Activated naive CD4-positive, alpha-beta T cell treated with anti-CD3 and anti-CD28 coated beads for 36 hours (primary cell): Measurements from ENCODE around the gene GALK1. TPM values are rescaled to one million over a fixed set of nuclear protein-coding genes. Genes with fewer than 3 reads are reported as not detected.

ENCODE experiments used
- CTCF ChIA-PET: fragments of 350-600 bp; sonication (Branson Sonifier 250); formaldehyde crosslinking; loops from one replicate; lab custom pipeline; 2021; ENCODE audit warnings: antibody characterized with exemption; lab: Charles Lee
- DNase-seq: peaks from one replicate; pipeline ENCODE4 v3.0.0-alpha.2; 2020
- H3K27ac Mint-ChIP-seq: one replicate; pipeline ENCODE4 v1.8.0; 2021; ENCODE audit warnings: mild to moderate bottlenecking, mixed read lengths
- H3K27me3 Mint-ChIP-seq: one replicate; pipeline ENCODE4 v1.8.0; 2021; ENCODE audit warnings: low read depth, mixed read lengths
- H3K36me3 Mint-ChIP-seq: one replicate; pipeline ENCODE4 v1.8.0; 2021; ENCODE audit warnings: low read depth, mixed read lengths
- H3K4me1 Mint-ChIP-seq: one replicate; pipeline ENCODE4 v1.8.0; 2021; ENCODE audit warnings: low read depth, mixed read lengths
- H3K4me3 Mint-ChIP-seq: one replicate; pipeline ENCODE4 v1.8.0; 2021; ENCODE audit warnings: mild to moderate bottlenecking, moderate library complexity, mixed read lengths
- H3K9me3 Mint-ChIP-seq: one replicate; pipeline ENCODE4 v1.8.0; 2021; ENCODE audit warnings: mixed read lengths
- intact Hi-C: fragments of 100-400 bp; cut with micrococcal nuclease; formaldehyde crosslinking; loops from one replicate; pipeline ENCODE4 v1.15.1; 2023
- total RNA-seq, 2 experiments: library from RNA; stranded (reverse); gene quantifications; one replicate each; pipeline ENCODE4 v1.2.3, GENCODE V29; 2021

Gene GALK1
- total RNA-seq, 2 experiments from 2014 or later = 48.7 to 50.2 TPM

- intact Hi-C loops = loop anchor here (10.0 kb wide), 1 partner anchor 245 kb away; the partner anchor contains the start of gene CDK3
- CTCF ChIA-PET = interaction anchor here (0.6 to 3.3 kb wide), 2 partner anchors 10 to 15 kb away, joined by 3 to 20 read pairs; no protein-coding TSS in a partner anchor
Measured at GRCh38 chr17:75759457-75759856, 5.5 kb downstream of the GALK1 start.

GRCh38 chr17:75758131-75758905 lies 6.7 kb downstream of the GALK1 start:
- CTCF ChIA-PET = interaction anchor here (3.3 kb wide), 1 partner anchor 9 kb away, joined by 20 read pairs; no protein-coding TSS in a partner anchor
- DNase-seq = no peak
- no peak overlapping the region for H3K4me3 Mint-ChIP-seq
- no peaks in the 10 kb centered on the region for H3K27me3 Mint-ChIP-seq
- H3K4me1 Mint-ChIP-seq = peaks cover 12% of the 10 kb centered on the region
- intact Hi-C loops = loop anchor here (10.0 kb wide), 1 partner anchor 246 kb away; the partner anchor contains the start of gene CDK3
- no peaks in the 10 kb centered on the region for H3K9me3 Mint-ChIP-seq
- H3K27ac Mint-ChIP-seq = no peak overlapping the region
- peaks cover 5% of the 10 kb centered on the region for H3K36me3 Mint-ChIP-seq

More at GRCh38 chr17:75759457-75759856, 5.5 kb downstream of the GALK1 start:
- no peaks in the 10 kb centered on the region for H3K27me3 Mint-ChIP-seq
- no peaks in the 10 kb centered on the region for H3K9me3 Mint-ChIP-seq
- H3K4me1 Mint-ChIP-seq = peaks cover 15% of the 10 kb centered on the region
- no peak overlapping the region for H3K27ac Mint-ChIP-seq
- no peak overlapping the region for H3K4me3 Mint-ChIP-seq
- DNase-seq = no peak
- peaks cover 5% of the 10 kb centered on the region for H3K36me3 Mint-ChIP-seq

- intact Hi-C loops = loop anchor here (10.0 kb wide), 1 partner anchor 248 kb away; the partner anchor contains the start of gene CDK3
- CTCF ChIA-PET = interaction anchor here (3.3 kb wide), 1 partner anchor 8 kb away, joined by 20 read pairs; no protein-coding TSS in a partner anchor
- Mint-ChIP-seq H3K4me1 (peaks cover 7% of the 10 kb centered on the region), H3K9me3 (no peaks in the 10 kb centered on the region), H3K36me3 (peaks cover 1% of the 10 kb centered on the region), H3K27ac (no peak overlapping the region), H3K4me3 (no peak overlapping the region), H3K27me3 (no peaks in the 10 kb centered on the region)
- no peak for DNase-seq
Measured at GRCh38 chr17:75757086-75757681, 7.8 kb downstream of the GALK1 start.

- H3K27me3 Mint-ChIP-seq = no peaks in the 10 kb centered on the region
- peaks cover 1% of the 10 kb centered on the region for H3K36me3 Mint-ChIP-seq
- no peak overlapping the region for H3K4me3 Mint-ChIP-seq
- H3K9me3 Mint-ChIP-seq = no peaks in the 10 kb centered on the region
- CTCF ChIA-PET = interaction anchor here (0.8 to 1.5 kb wide), 3 partner anchors 8 to 105 kb away, joined by 3 to 4 read pairs (median 3); no protein-coding TSS in a partner anchor
- intact Hi-C loops = loop anchor here (10.0 kb wide), 1 partner anchor 248 kb away; the partner anchor contains the start of gene CDK3
- peaks cover 7% of the 10 kb centered on the region for H3K4me1 Mint-ChIP-seq
- H3K27ac Mint-ChIP-seq = no peak overlapping the region
- no peak for DNase-seq
Measured at GRCh38 chr17:75756451-75757085, 8.4 kb downstream of the GALK1 start.

- Mint-ChIP-seq H3K4me3 (no peak overlapping the region), H3K27me3 (no peaks in the 10 kb centered on the region), H3K36me3 (peaks cover 1% of the 10 kb centered on the region), H3K27ac (no peak overlapping the region), H3K4me1 (peaks cover 7% of the 10 kb centered on the region), H3K9me3 (no peaks in the 10 kb centered on the region)
- intact Hi-C loops = loop anchor here (10.0 kb wide), 1 partner anchor 249 kb away; the partner anchor contains the start of gene CDK3
- no peak for DNase-seq
- CTCF ChIA-PET = interaction anchor here (0.8 to 1.5 kb wide), 3 partner anchors 8 to 106 kb away, joined by 3 to 4 read pairs (median 3); no protein-coding TSS in a partner anchor
Measured at GRCh38 chr17:75755990-75756389, 9.0 kb downstream of the GALK1 start.

GRCh38 chr17:75755205-75755901 lies 9.6 kb downstream of the GALK1 start:
- Mint-ChIP-seq H3K4me3 (no peak overlapping the region), H3K27me3 (no peaks in the 10 kb centered on the region), H3K9me3 (no peaks in the 10 kb centered on the region), H3K36me3 (peaks cover 1% of the 10 kb centered on the region), H3K4me1 (peaks cover 7% of the 10 kb centered on the region), H3K27ac (no peak overlapping the region)
- CTCF ChIA-PET = interaction anchor here (0.6 to 1.5 kb wide), 3 partner anchors 9 to 106 kb away, joined by 3 to 4 read pairs (median 3); no protein-coding TSS in a partner anchor
- intact Hi-C loops = loop anchor here (10.0 kb wide), 1 partner anchor 249 kb away; the partner anchor contains the start of gene CDK3
- no peak for DNase-seq

- H3K27me3 Mint-ChIP-seq = no peaks in the 10 kb centered on the region
- H3K36me3 Mint-ChIP-seq = peaks cover 1% of the 10 kb centered on the region
- peak overlapping the region; percentile 13 for H3K4me3 Mint-ChIP-seq
- intact Hi-C loops = loop anchor here (5.0 to 10.0 kb wide), 3 partner anchors 167 to 250 kb away; partner anchors contain the start of genes CASKIN2, CDK3, MYO15B and TSEN54
- H3K4me1 Mint-ChIP-seq = peaks cover 13% of the 10 kb centered on the region
- CTCF ChIA-PET = interaction anchor here (1.3 to 8.6 kb wide), 8 partner anchors 10 to 121 kb away, joined by 5 to 76 read pairs (median 11); partner anchors contain the start of genes GALK1 and SMIM5
- no peaks in the 10 kb centered on the region for H3K9me3 Mint-ChIP-seq
- peak overlapping the region; percentile 33 for H3K27ac Mint-ChIP-seq
- no peak for DNase-seq
Measured at GRCh38 chr17:75754378-75755204, 10.4 kb downstream of the GALK1 start.

- no peak overlapping the region for H3K27ac Mint-ChIP-seq
- H3K4me3 Mint-ChIP-seq = peak overlapping the region; percentile 36
- H3K36me3 Mint-ChIP-seq = no peaks in the 10 kb centered on the region
- peak; percentile 67 for DNase-seq
- CTCF ChIA-PET = interaction anchor here (0.5 to 8.6 kb wide), 41 partner anchors 10 to 573 kb away, joined by 3 to 127 read pairs (median 4); partner anchors contain the start of genes GALK1, RECQL5 and SMIM5
- H3K9me3 Mint-ChIP-seq = no peaks in the 10 kb centered on the region
- H3K27me3 Mint-ChIP-seq = no peaks in the 10 kb centered on the region
- intact Hi-C loops = loop anchor here (5.0 to 10.0 kb wide), 3 partner anchors 166 to 251 kb away; partner anchors contain the start of genes CASKIN2, CDK3, MYO15B and TSEN54
- H3K4me1 Mint-ChIP-seq = peaks cover 14% of the 10 kb centered on the region
Measured at GRCh38 chr17:75753514-75754377, 11.2 kb downstream of the GALK1 start.

GRCh38 chr17:75752802-75753513 lies 12.0 kb downstream of the GALK1 start:
- Mint-ChIP-seq H3K36me3 (no peaks in the 10 kb centered on the region), H3K9me3 (no peaks in the 10 kb centered on the region), H3K27me3 (no peaks in the 10 kb centered on the region), H3K4me1 (peaks cover 14% of the 10 kb centered on the region), H3K4me3 (peak overlapping the region; percentile 36), H3K27ac (no peak overlapping the region)
- CTCF ChIA-PET = interaction anchor here (0.7 to 8.6 kb wide), 39 partner anchors 11 to 324 kb away, joined by 3 to 127 read pairs (median 4); partner anchors contain the start of genes GALK1, RECQL5 and SMIM5
- no peak for DNase-seq
- intact Hi-C loops = loop anchor here (5.0 to 10.0 kb wide), 3 partner anchors 166 to 252 kb away; partner anchors contain the start of genes CASKIN2, CDK3, MYO15B and TSEN54
